ENCODE data around the gene PLA2G2A. TPM values are rescaled to one million over a fixed set of nuclear protein-coding genes. Genes with fewer than 3 reads are reported as not detected.
A peak's percentile ranks its signal among the peaks of the same experiment; 100 is the strongest.

Gene PLA2G2A
- total RNA-seq, 4 donors from 2014 or later = 14.9 to 154 (median 60.9) TPM

- no peaks in the 10 kb centered on the region for H3K27me3 ChIP-seq
- no peak overlapping the region for H3K27ac ChIP-seq
- H3K9me3 ChIP-seq = no peaks in the 10 kb centered on the region
- intact Hi-C loops (cut with DNase I; ENCODE audit: low total_unique reads) = no loop called here
- in situ Hi-C loops (cut with MboI; ENCODE audit: low pct_ligation_motif_present in 1 of 4, low pct_unique_long_range_greater_than_20kb in 1 of 4, low sequenced_read_pairs in 3 of 4) = no loop called here
- no peaks in the 10 kb centered on the region for H3K36me3 ChIP-seq
- DNase-seq = no peak
- TF ChIP-seq POLR2AphosphoS5 (IDR thresholded peaks at IDR 0.05) = no peak
- TF ChIP-seq EP300 (IDR thresholded peaks at IDR 0.05; ENCODE audit: low read depth) = no peak
- TF ChIP-seq POLR2A (IDR thresholded peaks at IDR 0.05) = no peak
- TF ChIP-seq CTCF (IDR thresholded peaks at IDR 0.05) = no peak
- peaks cover 22 to 53% (median 27%) of the 10 kb centered on the region in 4 donors for H3K4me1 ChIP-seq
- H3K4me3 ChIP-seq = no peak overlapping the region
- WGBS, 2 donors (ENCODE audit: low coverage in 1 of 2) = 82 to 87% methylated on average over 3 to 7 of the region's 7 CpGs
Observed at GRCh38 chr1:19976317-19977003, 3.0 kb downstream of the PLA2G2A start.

- 43% methylated on average over 6 of the region's 6 CpGs; no CpG with 5 or more reads in 1 of the 2 donors for WGBS, 2 donors (ENCODE audit: low coverage in 1 of 2)
- Histone ChIP-seq H3K4me3 (no peak overlapping the region), H3K9me3 (no peaks in the 10 kb centered on the region), H3K4me1 (peaks cover 14 to 45% (median 18%) of the 10 kb centered on the region in 4 donors), H3K36me3 (no peaks in the 10 kb centered on the region), H3K27ac (no peak overlapping the region), H3K27me3 (no peaks in the 10 kb centered on the region)
- TF ChIP-seq POLR2A (IDR thresholded peaks at IDR 0.05) (no peak), CTCF (IDR thresholded peaks at IDR 0.05) (no peak), EP300 (IDR thresholded peaks at IDR 0.05; ENCODE audit: low read depth) (no peak), POLR2AphosphoS5 (IDR thresholded peaks at IDR 0.05) (no peak)
- intact Hi-C loops (cut with DNase I; ENCODE audit: low total_unique reads) (loop anchor here (2.0 kb wide), 1 partner anchor 177 kb away; no protein-coding TSS in a partner anchor), in situ Hi-C loops (cut with MboI; ENCODE audit: low pct_ligation_motif_present in 1 of 4, low pct_unique_long_range_greater_than_20kb in 1 of 4, low sequenced_read_pairs in 3 of 4) (no loop called here)
- DNase-seq = no peak
Observed at GRCh38 chr1:19975423-19976193, 3.8 kb downstream of the PLA2G2A start.

- Histone ChIP-seq H3K4me3 (no peak overlapping the region), H3K27ac (no peak overlapping the region), H3K27me3 (no peaks in the 10 kb centered on the region), H3K36me3 (no peaks in the 10 kb centered on the region), H3K4me1 (peaks cover 7 to 38% (median 11%) of the 10 kb centered on the region in 4 donors), H3K9me3 (no peaks in the 10 kb centered on the region)
- intact Hi-C loops (cut with DNase I; ENCODE audit: low total_unique reads) (loop anchor here (2.0 kb wide), 1 partner anchor 178 kb away; no protein-coding TSS in a partner anchor), in situ Hi-C loops (cut with MboI; ENCODE audit: low pct_ligation_motif_present in 1 of 4, low pct_unique_long_range_greater_than_20kb in 1 of 4, low sequenced_read_pairs in 3 of 4) (no loop called here)
- peak; percentile 61 for DNase-seq
- TF ChIP-seq EP300 (IDR thresholded peaks at IDR 0.05; ENCODE audit: low read depth) = no peak
- TF ChIP-seq CTCF (IDR thresholded peaks at IDR 0.05) = peak; percentile 72 to 92 (median 80)
- WGBS, 2 donors (ENCODE audit: low coverage in 1 of 2) = 17 to 23% methylated on average over 1 to 5 of the region's 5 CpGs
Observed at GRCh38 chr1:19974822-19975416, 4.5 kb downstream of the PLA2G2A start.

GRCh38 chr1:19973616-19974015 is 5.8 kb downstream of the PLA2G2A start:
- no peak for DNase-seq
- WGBS, 2 donors (ENCODE audit: low coverage in 1 of 2) = 47 to 76% methylated on average over 3 of the region's 3 CpGs

More at GRCh38 chr1:19973616-19974015, 5.8 kb downstream of the PLA2G2A start:
- Histone ChIP-seq H3K27ac (no peak overlapping the region), H3K4me1 (peaks cover 0 to 25% (median under 1%) of the 10 kb centered on the region in 4 donors), H3K27me3 (no peaks in the 10 kb centered on the region), H3K36me3 (no peaks in the 10 kb centered on the region), H3K9me3 (no peaks in the 10 kb centered on the region), H3K4me3 (no peak overlapping the region)
- in situ Hi-C loops (cut with MboI; ENCODE audit: low pct_ligation_motif_present in 1 of 4, low pct_unique_long_range_greater_than_20kb in 1 of 4, low sequenced_read_pairs in 3 of 4) = no loop called here
- TF ChIP-seq EP300 (IDR thresholded peaks at IDR 0.05; ENCODE audit: low read depth) (no peak), CTCF (IDR thresholded peaks at IDR 0.05) (no peak), POLR2AphosphoS5 (IDR thresholded peaks at IDR 0.05) (no peak), POLR2A (IDR thresholded peaks at IDR 0.05) (no peak)
- intact Hi-C loops (cut with DNase I; ENCODE audit: low total_unique reads) = loop anchor here (2.0 kb wide), 1 partner anchor 179 kb away; no protein-coding TSS in a partner anchor

Measured in transverse colon (tissue), 4 donors.